D721Med (cell line): ENCODE data around the gene TOGARAM2.

ENCODE experiments used
- DNase-seq: peaks from one replicate; pipeline ENCODE4 v3.0.0; 2011; ENCODE audit warnings: low spot score; ENCODE audit not compliant: insufficient read length
- FAIRE-seq: peaks from 2 replicates; lab custom pipeline; 2011; peaks lifted over from hg19 to GRCh38; lab: Jason Lieb, UNC
- TF ChIP-seq, protein P1 (sequence below): IDR thresholded peaks from 2 replicates; pipeline ENCODE4 v1.5.1; 2012; ENCODE audit warnings: mild to moderate bottlenecking, control low read depth; ENCODE audit not compliant: insufficient read depth; ENCODE audit errors: missing control alignments

The TOGARAM2 gene

GRCh38 chr2:28982381-28982950 lies 1.4 kb downstream of the TOGARAM2 start:
- TF ChIP-seq, protein P1, sequence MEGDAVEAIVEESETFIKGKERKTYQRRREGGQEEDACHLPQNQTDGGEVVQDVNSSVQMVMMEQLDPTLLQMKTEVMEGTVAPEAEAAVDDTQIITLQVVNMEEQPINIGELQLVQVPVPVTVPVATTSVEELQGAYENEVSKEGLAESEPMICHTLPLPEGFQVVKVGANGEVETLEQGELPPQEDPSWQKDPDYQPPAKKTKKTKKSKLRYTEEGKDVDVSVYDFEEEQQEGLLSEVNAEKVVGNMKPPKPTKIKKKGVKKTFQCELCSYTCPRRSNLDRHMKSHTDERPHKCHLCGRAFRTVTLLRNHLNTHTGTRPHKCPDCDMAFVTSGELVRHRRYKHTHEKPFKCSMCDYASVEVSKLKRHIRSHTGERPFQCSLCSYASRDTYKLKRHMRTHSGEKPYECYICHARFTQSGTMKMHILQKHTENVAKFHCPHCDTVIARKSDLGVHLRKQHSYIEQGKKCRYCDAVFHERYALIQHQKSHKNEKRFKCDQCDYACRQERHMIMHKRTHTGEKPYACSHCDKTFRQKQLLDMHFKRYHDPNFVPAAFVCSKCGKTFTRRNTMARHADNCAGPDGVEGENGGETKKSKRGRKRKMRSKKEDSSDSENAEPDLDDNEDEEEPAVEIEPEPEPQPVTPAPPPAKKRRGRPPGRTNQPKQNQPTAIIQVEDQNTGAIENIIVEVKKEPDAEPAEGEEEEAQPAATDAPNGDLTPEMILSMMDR: no peak
- no peak for DNase-seq
- FAIRE-seq: no peak

DNA sequence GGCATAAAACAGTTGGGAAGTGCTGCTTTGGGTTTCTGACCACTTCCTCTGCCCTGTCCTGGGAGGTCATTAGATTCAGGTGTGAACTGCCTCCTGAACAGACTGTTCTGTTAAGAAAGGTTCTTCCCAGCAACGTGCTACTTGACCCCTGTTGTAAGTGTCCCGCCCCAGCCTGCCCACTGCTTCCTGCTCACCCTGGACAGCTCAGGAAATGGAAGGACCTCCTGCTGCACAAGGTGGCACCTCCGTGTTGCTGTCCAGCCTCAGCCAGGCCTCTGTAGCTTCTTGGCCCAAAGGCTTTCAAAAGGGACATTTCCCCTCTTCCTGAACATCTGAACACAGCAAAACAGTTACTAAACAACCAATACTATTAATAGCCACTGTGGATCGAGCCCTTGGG lies 5.3 kb downstream of the TOGARAM2 start:
- FAIRE-seq (no peak), DNase-seq (no peak)
- TF ChIP-seq, protein P1: no peak

GRCh38 chr2:28989973-28990372 lies 8.9 kb downstream of the TOGARAM2 start:
- DNase-seq: no peak
- FAIRE-seq: no peak
- TF ChIP-seq, protein P1: no peak

DNA sequence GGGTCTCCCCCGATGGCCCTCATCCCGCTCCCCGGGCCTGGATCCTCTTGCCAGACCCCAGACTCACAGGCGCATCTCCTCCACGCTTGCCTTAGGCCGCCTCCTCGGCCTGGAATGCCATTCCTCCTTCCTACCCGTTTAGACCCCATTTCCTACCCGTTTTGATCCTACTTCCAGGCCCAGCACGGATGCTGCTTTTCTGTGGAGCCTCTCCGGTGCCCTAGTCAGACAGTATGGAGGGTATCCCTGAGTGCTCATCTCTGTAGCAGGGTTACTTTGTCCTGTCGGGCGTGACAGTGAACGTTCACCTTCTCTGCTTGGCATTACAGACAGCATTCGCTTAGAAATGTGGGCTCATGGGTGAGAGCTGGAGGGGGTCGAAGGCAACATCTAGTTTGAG lies 9.3 kb downstream of the TOGARAM2 start:
- TF ChIP-seq, protein P1: no peak
- FAIRE-seq (no peak), DNase-seq (no peak)

DNA sequence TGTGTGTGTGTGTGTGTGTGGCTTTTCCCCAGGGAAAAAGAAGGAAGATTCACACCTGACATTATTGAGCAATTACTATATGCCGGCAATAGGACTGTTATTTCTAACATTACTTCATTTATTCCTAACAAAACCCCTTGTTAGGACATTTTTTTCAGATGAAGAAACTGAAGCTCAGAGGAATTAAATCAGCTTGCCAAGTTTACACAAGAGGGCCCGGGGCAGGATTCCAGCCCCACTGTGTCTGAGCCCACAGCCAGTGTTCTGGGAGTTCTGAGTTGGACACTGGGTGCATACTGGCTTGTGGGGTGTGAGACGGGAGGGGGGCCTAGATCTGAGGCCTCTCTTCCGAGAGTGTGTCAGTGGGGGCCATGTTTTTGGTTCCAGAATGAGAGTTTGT lies 9.9 kb downstream of the TOGARAM2 start:
- FAIRE-seq: no peak
- TF ChIP-seq, protein P1: no peak

GRCh38 chr2:28991460-28991859 lies 10.4 kb downstream of the TOGARAM2 start:
- TF ChIP-seq, protein P1: no peak
- FAIRE-seq: no peak

More for the DNA sequence above, 9.9 kb downstream of the TOGARAM2 start:
- no peak for DNase-seq

DNA sequence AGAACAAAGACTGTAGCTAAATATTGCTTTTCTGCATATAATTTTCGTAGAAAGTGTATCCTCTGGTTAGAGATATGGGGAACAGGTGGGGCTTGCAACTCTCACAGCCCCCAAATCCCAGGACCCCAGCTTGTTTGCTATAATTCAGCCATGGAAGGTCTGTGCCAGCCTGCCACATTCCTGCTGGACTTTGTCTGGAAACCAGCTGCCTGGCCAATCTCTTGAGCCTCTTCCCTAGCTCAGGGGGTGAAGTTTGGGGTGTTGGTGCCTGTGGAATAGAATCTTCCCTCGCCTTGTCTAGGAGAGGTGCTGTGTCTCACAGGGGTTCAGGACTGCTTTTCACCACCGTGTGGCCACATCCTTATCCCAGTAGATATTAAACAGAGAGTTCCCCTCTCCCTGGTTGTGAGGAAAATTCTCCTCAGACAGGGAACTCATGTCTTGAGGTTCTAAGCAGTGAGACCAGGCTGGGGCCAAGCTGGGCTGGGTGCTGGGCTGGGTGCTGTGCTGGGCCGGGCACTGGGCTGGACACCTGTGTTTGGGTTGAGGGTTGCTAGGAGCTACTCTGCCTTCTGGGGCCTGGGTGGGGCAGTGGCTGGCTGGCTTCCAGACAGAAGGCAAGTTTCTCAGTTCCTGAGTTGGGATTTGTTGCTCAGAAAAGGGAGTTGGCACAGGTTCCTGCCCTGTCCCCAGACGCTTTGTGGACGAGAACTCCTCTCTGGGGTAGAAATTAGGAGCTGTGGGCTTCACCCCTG lies 12.3 kb downstream of the TOGARAM2 start:
- no peak for FAIRE-seq
- TF ChIP-seq, protein P1: no peak
- DNase-seq: no peak

More at GRCh38 chr2:28991460-28991859, 10.4 kb downstream of the TOGARAM2 start:
- DNase-seq: no peak
